HepG2 (cell line): ENCODE data around the gene ENTPD6. TPM values are rescaled to one million over a fixed set of nuclear protein-coding genes. Genes with fewer than 3 reads are reported as not detected.

Source experiments
- ATF1 ChIP-seq: IDR thresholded peaks from 2 replicates; pipeline ENCODE4 v1.6.1; 2016; ENCODE audit warnings: mild to moderate bottlenecking, control low read depth
- BRD4 ChIP-seq: sonication (generic); formaldehyde crosslinking; IDR thresholded peaks from 2 replicates; pipeline ENCODE4 v1.4.0; 2020; ENCODE audit warnings: missing genetic modification reagents
- CBX5 ChIP-seq: sonication (generic); formaldehyde crosslinking; IDR thresholded peaks from 2 replicates; pipeline ENCODE4 v1.4.0; 2020; ENCODE audit warnings: missing genetic modification reagents, borderline replicate concordance
- FOXO1 ChIP-seq: sonication (generic); formaldehyde crosslinking; IDR thresholded peaks from 2 replicates; pipeline ENCODE4 v1.4.0; 2020; ENCODE audit warnings: missing genetic modification reagents
- GZF1 ChIP-seq: sonication (generic); formaldehyde crosslinking; IDR thresholded peaks from 2 replicates; pipeline ENCODE4 v1.5.1; 2020; ENCODE audit warnings: mild to moderate bottlenecking, missing genetic modification reagents
- HMG20B ChIP-seq: conservative IDR thresholded peaks from 2 replicates; pipeline ENCODE4 v1.6.1; 2016; ENCODE audit warnings: missing genetic modification reagents, missing compliant biosample characterization
- ISL2 ChIP-seq: sonication (generic); formaldehyde crosslinking; IDR thresholded peaks from 2 replicates; pipeline ENCODE4 v1.5.0; 2020; ENCODE audit warnings: missing genetic modification reagents
- KDM1A ChIP-seq: IDR thresholded peaks from 2 replicates; pipeline ENCODE4 v1.6.1; 2016; ENCODE audit warnings: missing compliant biosample characterization
- LCORL ChIP-seq, 2 experiments: fragments of 450-650 bp in 1 of 2; sonication (generic) in 1 of 2; formaldehyde crosslinking in 1 of 2; IDR thresholded peaks; 2 replicates each; pipeline versions ENCODE4 v1.5.0 to v1.6.1; 2017 to 2020; ENCODE audit warnings: antibody characterized with exemption in 1 of 2, missing genetic modification reagents in 1 of 2
- MEF2D ChIP-seq: sonication (generic); formaldehyde crosslinking; IDR thresholded peaks from 2 replicates; pipeline ENCODE4 v1.5.1; 2020; ENCODE audit warnings: mild to moderate bottlenecking, missing genetic modification reagents
- MIXL1 ChIP-seq: IDR thresholded peaks from 2 replicates; pipeline ENCODE4 v1.6.1; 2016
- PHF5A ChIP-seq: IDR thresholded peaks from one replicate; pipeline ENCODE4 v1.6.1; 2018; ENCODE audit warnings: low read depth, missing genetic modification reagents; ENCODE audit not compliant: unreplicated experiment
- SIX1 ChIP-seq: sonication (generic); formaldehyde crosslinking; IDR thresholded peaks from 2 replicates; pipeline ENCODE4 v1.4.0; 2020; ENCODE audit warnings: missing genetic modification reagents, borderline replicate concordance
- SMC3 ChIP-seq: IDR thresholded peaks from 2 replicates; pipeline ENCODE4 v1.6.1; 2011; ENCODE audit warnings: low read length, improper control_type of control experiment
- SOX5 ChIP-seq: IDR thresholded peaks from 2 replicates; pipeline ENCODE4 v1.6.1; 2016; ENCODE audit warnings: borderline replicate concordance
- SP2 ChIP-seq: sonication (generic); formaldehyde crosslinking; IDR thresholded peaks from 2 replicates; pipeline ENCODE4 v1.5.1; 2020; ENCODE audit warnings: mild to moderate bottlenecking, missing genetic modification reagents
- TFDP1 ChIP-seq: IDR thresholded peaks from 2 replicates; pipeline ENCODE4 v1.6.1; 2016; ENCODE audit warnings: missing compliant biosample characterization, missing genetic modification reagents, borderline replicate concordance
- THAP7 ChIP-seq: sonication (generic); formaldehyde crosslinking; IDR thresholded peaks from 2 replicates; pipeline ENCODE4 v1.8.1; 2023; ENCODE audit warnings: mild to moderate bottlenecking, missing genetic modification reagents
- ZBTB3 ChIP-seq: sonication (generic); formaldehyde crosslinking; IDR thresholded peaks from 2 replicates; pipeline ENCODE4 v1.4.0; 2020; ENCODE audit warnings: low read depth, mild to moderate bottlenecking, moderate library complexity, missing genetic modification reagents, borderline replicate concordance
- ZNF746 ChIP-seq: sonication (generic); formaldehyde crosslinking; IDR thresholded peaks from 2 replicates; pipeline ENCODE4 v1.8.0; 2022; ENCODE audit warnings: mild to moderate bottlenecking, missing genetic modification reagents
- ZNF770 ChIP-seq: sonication (generic); formaldehyde crosslinking; IDR thresholded peaks from 2 replicates; pipeline ENCODE4 v1.5.0; 2020; ENCODE audit warnings: mild to moderate bottlenecking, missing genetic modification reagents
- ZNF878 ChIP-seq: sonication (generic); formaldehyde crosslinking; IDR thresholded peaks from 2 replicates; pipeline ENCODE4 v1.8.1; 2023; ENCODE audit warnings: mild to moderate bottlenecking, missing genetic modification reagents, moderate library complexity
- polyA plus RNA-seq, 8 experiments: library from polyadenylated mRNA; depleted of rRNA in 3 of 8; stranded (reverse) in 7 of 8; unstranded in 1 of 8; fragments of >200 nt; fragmentation: Illumina TruSeq in 4 of 8; extraction: Trizol in 4 of 8; gene quantifications; 2 replicates each; pipeline versions ENCODE4 v1.2.1 to v1.2.3, GENCODE V29; 2011 to 2016; ENCODE audit warnings: low read depth in 4 of 8, missing spikeins in 1 of 8, mixed read lengths in 1 of 8; ENCODE audit not compliant: insufficient read depth in 1 of 8
- total RNA-seq, 5 experiments: library from RNA; depleted of rRNA; stranded (reverse); fragments of >200 nt; fragmentation: Illumina TruSeq; extraction: Trizol; gene quantifications; 2 replicates each; pipeline ENCODE4 v1.2.3, GENCODE V29; 2016; ENCODE audit warnings: low read depth in 1 of 5
- TF ChIP-seq, protein P1 (sequence below): sonication (generic); formaldehyde crosslinking; IDR thresholded peaks from 2 replicates; pipeline ENCODE4 v1.9.0; 2021; ENCODE audit warnings: missing genetic modification reagents, mild to moderate bottlenecking, borderline replicate concordance

The ENTPD6 gene
- total and polyA plus RNA-seq, 2 of the 13 experiments (the other 11 are each of a cell fraction or from before 2014, with no cell fraction given), result 164 to 172 TPM

DNA sequence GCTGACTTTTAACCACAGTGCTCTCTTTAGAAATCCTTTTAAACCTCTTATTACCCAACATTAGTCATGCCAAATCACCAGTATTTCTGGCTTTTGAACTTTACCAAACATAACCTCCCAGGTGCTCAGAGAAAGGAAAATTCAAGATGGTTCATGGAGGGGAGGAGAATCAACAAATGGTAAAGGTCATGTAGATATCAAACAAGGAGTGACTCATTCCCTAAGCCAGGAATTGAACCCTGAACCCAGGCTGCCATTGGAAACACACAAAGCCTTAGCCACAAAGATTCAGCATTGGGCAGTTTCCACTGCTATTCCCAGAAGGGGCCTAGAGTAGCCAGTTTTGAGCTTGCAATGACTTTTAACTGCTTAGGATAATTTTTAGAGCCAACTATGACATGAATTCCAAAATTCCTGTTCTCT lies 21.6 kb upstream of the ENTPD6 start (continued):
- TF ChIP-seq TFDP1 (CRISPR knock-in tag) (no peak; the same call in 1 of the 2 replicates), HMG20B (peak; percentile 54; the same call in 1 of the 2 replicates), ZBTB3 (CRISPR knock-in tag) (no peak), ATF1 (CRISPR knock-in tag) (peak; percentile 39; the same call in 1 of the 2 replicates), MEF2D (CRISPR knock-in tag) (no peak), MIXL1 (CRISPR knock-in tag) (peak; percentile 88), LCORL (IDR thresholded peaks at IDR 0.05) (peak; percentile 70; the same call in 1 of the 2 replicates), LCORL (CRISPR knock-in tag; IDR thresholded peaks at IDR 0.05) (peak; percentile 80), KDM1A (peak; percentile 65; the same call in 1 of the 2 replicates), SOX5 (peak; percentile 72), PHF5A (CRISPR knock-in tag) (peak; percentile 78), ZNF770 (no peak), CBX5 (CRISPR knock-in tag) (peak; percentile 72; the same call in 1 of the 2 replicates), THAP7 (CRISPR knock-in tag) (no peak), FOXO1 (CRISPR knock-in tag) (peak; percentile 67; the same call in 1 of the 2 replicates), BRD4 (0 out of 2 replicates have a peak, but pooled peaks have one; percentile 43), SMC3 (no peak), SP2 (CRISPR knock-in tag) (no peak), SIX1 (CRISPR knock-in tag) (0 out of 2 replicates have a peak, but pooled peaks have one; percentile 12), ZNF746 (CRISPR knock-in tag) (no peak), GZF1 (CRISPR knock-in tag) (no peak), ZNF878 (no peak), ISL2 (CRISPR knock-in tag) (peak; percentile 71; the same call in 1 of the 2 replicates)
- TF ChIP-seq, protein P1, sequence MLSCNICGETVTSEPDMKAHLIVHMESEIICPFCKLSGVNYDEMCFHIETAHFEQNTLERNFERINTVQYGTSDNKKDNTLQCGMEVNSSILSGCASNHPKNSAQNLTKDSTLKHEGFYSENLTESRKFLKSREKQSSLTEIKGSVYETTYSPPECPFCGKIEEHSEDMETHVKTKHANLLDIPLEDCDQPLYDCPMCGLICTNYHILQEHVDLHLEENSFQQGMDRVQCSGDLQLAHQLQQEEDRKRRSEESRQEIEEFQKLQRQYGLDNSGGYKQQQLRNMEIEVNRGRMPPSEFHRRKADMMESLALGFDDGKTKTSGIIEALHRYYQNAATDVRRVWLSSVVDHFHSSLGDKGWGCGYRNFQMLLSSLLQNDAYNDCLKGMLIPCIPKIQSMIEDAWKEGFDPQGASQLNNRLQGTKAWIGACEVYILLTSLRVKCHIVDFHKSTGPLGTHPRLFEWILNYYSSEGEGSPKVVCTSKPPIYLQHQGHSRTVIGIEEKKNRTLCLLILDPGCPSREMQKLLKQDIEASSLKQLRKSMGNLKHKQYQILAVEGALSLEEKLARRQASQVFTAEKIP, result no peak
